ENCODE data around the gene AMDHD2. TPM values are rescaled to one million over a fixed set of nuclear protein-coding genes. Genes with fewer than 3 reads are reported as not detected.
A peak's percentile ranks its signal among the peaks of the same experiment; 100 is the strongest.

AMDHD2 gene
- total RNA-seq, 4 donors from 2014 or later, result 32.9 to 50.3 (median 42.2) TPM

DNA sequence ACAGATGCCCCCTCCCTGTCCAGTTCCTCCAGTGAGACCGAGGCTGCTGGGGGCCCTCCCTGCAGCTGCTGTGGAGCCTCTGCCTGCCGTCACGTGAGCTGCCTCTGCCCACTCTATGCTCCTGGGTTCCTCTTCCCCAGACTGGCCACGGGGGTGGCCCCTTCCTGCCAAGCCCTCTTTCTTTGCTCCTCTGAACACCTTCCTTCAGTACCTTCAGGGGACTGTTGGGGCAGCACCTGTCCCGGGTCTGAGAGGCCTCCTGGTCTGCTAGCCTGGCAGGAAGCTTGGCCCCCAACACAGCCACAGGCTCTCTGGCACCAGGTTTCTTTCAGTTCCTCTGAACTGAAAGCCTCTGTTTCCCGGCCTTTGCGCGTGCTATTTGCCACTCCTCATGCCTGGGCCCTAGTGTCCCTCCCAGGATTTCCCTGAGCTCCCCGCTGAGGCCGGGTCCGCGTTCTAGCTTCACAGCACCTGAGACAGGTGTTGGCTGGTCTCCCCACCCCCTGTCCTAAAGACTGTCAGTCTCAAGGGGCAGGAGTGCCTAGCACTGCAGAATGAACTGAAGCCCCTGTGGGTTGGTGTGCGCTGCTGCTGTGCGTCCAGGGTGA lies 13.0 kb upstream of the AMDHD2 start:
- no peak overlapping the region for H3K4me3 ChIP-seq (ENCODE audit: low read depth, poor library complexity, severe bottlenecking)
- TF ChIP-seq CTCF (IDR thresholded peaks at IDR 0.05), result no peak
- no peak for TF ChIP-seq POLR2A (IDR thresholded peaks at IDR 0.05)
- no peak for DNase-seq (ENCODE audit: low spot score in 2 of 2)
- intact Hi-C loops (cut with DNase I; ENCODE audit: low total_unique reads), result loop anchor here (10.0 kb wide), 1 partner anchor 272 kb away; the partner anchor contains the start of gene DNASE1L2
- 79 to 80% methylated on average over 14 of the region's 14 CpGs for WGBS, 2 donors

GRCh38 chr16:2507665-2508064 lies 12.5 kb upstream of the AMDHD2 start:
- intact Hi-C loops (cut with DNase I; ENCODE audit: low total_unique reads), result loop anchor here (10.0 kb wide), 1 partner anchor 273 kb away; the partner anchor contains the start of gene DNASE1L2
- 85 to 86% methylated on average over 8 to 11 of the region's 11 CpGs for WGBS, 2 donors
- TF ChIP-seq CTCF (IDR thresholded peaks at IDR 0.05) (no peak), POLR2A (IDR thresholded peaks at IDR 0.05) (no peak)
- DNase-seq (ENCODE audit: low spot score in 2 of 2), result no peak
- no peak overlapping the region for H3K4me3 ChIP-seq (ENCODE audit: low read depth, poor library complexity, severe bottlenecking)

GRCh38 chr16:2508722-2509400 lies 11.3 kb upstream of the AMDHD2 start:
- intact Hi-C loops (cut with DNase I; ENCODE audit: low total_unique reads), result loop anchor here (10.0 kb wide), 1 partner anchor 274 kb away; the partner anchor contains the start of gene DNASE1L2
- DNase-seq (ENCODE audit: low spot score in 2 of 2), result no peak
- WGBS, 2 donors, result 89 to 93% methylated on average over 17 to 18 of the region's 18 CpGs

GRCh38 chr16:2511128-2511800 lies 8.9 kb upstream of the AMDHD2 start:
- peak in 1 of 2 donors; percentile 96 for DNase-seq (ENCODE audit: low spot score in 2 of 2)
- intact Hi-C loops (cut with DNase I; ENCODE audit: low total_unique reads), result no loop called here
- TF ChIP-seq POLR2A (IDR thresholded peaks at IDR 0.05), result no peak
- 37 to 52% methylated on average over 24 of the region's 24 CpGs for WGBS, 2 donors
- H3K4me3 ChIP-seq (ENCODE audit: low read depth, poor library complexity, severe bottlenecking), result no peak overlapping the region

More at GRCh38 chr16:2508722-2509400, 11.3 kb upstream of the AMDHD2 start:
- TF ChIP-seq CTCF (IDR thresholded peaks at IDR 0.05), result no peak
- TF ChIP-seq POLR2A (IDR thresholded peaks at IDR 0.05), result no peak
- no peak overlapping the region for H3K4me3 ChIP-seq (ENCODE audit: low read depth, poor library complexity, severe bottlenecking)

DNA sequence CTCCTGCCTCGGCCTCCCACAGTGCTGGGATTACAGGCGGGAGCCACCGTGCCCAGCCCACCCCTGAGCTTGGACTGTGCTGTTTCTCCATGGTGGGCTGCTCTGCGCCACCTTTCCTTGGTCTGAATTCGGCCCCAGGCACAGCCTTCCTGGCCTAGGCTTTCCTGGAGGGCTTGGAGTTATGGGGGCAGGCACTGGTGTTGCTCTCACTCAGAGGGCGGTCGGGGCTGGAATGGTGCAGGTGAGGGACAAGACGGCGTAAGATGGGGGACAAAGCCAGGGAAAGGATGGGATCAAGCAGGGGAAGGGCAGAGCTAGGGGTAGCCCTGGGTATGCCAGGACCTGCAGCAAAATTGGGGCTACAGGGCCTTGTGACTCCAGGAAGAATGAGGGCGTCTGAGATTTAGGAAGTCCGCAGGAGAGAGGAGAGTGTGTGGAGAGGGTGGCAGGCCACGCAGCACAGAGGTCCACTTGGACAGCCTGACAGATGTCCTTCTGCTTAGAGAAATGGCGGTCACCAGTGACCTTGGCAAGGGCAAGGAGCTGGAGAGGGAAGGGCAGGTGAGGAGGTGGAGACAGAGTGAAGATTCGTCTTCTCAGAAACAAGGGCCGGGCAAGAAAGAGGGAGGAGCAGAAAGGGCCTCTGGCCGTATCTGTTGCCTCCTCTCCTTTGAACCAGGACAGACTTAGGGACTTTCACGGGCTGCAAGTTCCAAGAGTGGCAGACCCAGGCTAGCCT lies 8.0 kb upstream of the AMDHD2 start:
- 84 to 87% methylated on average over 17 of the region's 17 CpGs for WGBS, 2 donors

More for the DNA sequence above, 8.0 kb upstream of the AMDHD2 start:
- TF ChIP-seq CTCF (IDR thresholded peaks at IDR 0.05), result no peak
- TF ChIP-seq POLR2A (IDR thresholded peaks at IDR 0.05), result no peak
- intact Hi-C loops (cut with DNase I; ENCODE audit: low total_unique reads), result no loop called here
- no peak overlapping the region for H3K4me3 ChIP-seq (ENCODE audit: low read depth, poor library complexity, severe bottlenecking)
- no peak for DNase-seq (ENCODE audit: low spot score in 2 of 2)
